ENCODE measurements around the gene PWP2. TPM values are rescaled to one million over a fixed set of nuclear protein-coding genes. Genes with fewer than 3 reads are reported as not detected.

Gene PWP2
- total and polyA plus RNA-seq, 2 donors (not counting 1 experiment from before 2014, with no cell fraction given): 3.6 to 13.5 TPM

DNA sequence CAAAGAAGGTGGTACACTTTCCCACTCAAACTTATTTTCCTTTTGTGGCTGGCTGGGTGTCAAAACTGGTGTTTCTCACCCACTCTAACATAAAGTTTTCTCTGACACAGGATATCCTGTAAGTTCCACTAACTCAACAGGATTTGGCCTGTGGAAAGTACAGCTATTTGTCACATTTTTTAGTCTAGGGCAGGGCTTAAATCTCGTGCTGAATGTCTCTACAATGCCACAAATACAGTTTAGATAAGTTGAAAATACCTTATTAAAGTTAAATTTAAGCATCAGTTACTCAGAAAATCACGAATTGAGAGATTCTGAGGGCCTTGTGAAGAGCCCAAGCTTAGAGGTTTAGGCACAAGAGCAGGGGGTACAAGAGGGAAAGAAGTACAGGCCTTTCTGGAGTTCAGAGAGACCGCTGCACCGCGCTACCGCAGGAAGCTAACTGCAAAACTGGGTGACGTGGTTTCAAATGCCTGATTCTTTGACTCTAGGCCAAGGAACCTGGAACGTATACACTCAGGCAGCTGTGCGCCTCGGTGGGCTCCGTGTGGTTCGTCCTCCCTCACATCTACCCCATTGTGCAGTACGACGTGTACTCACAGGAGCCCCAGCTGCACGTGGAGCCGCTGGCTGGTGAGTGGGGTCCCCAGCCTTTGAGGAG lies 23.4 kb upstream of the PWP2 start:
- Histone ChIP-seq H3K9me3 (ENCODE audit: control extremely low read depth in 1 of 3, control insufficient read depth in 2 of 3, insufficient read depth in 1 of 3, low read length in 2 of 3) (no peaks in the 10 kb centered on the region), H3K79me2 (ENCODE audit: control insufficient read depth, insufficient read depth, low read length) (peaks cover 44% of the 10 kb centered on the region), H3K27ac (ENCODE audit: low read length in 2 of 2) (peak overlapping the region in 1 of 2 donors; percentile 58), H3K4me1 (ENCODE audit: control insufficient read depth in 2 of 2, insufficient read depth in 2 of 2, low read length in 2 of 2) (peaks cover 14 to 28% of the 10 kb centered on the region in 2 donors), H3K27me3 (replicated peaks in 1 of 4; ENCODE audit: control extremely low read depth in 1 of 4, control insufficient read depth in 3 of 4, insufficient read depth in 4 of 4, low read length in 3 of 4) (no peaks in the 10 kb centered on the region), H3K4me3 (ENCODE audit: control extremely low read depth in 1 of 5, extremely low read depth in 1 of 5, insufficient read depth in 1 of 5, low read depth in 2 of 5, low read length in 4 of 5) (no peak overlapping the region), H3K4me2 (replicated peaks; ENCODE audit: low read depth, low read length, poor library complexity, severe bottlenecking) (no peak overlapping the region), H3K36me3 (replicated peaks in 1 of 2; ENCODE audit: control extremely low read depth in 1 of 2, control insufficient read depth in 1 of 2, extremely low read depth in 1 of 2, insufficient read depth in 2 of 2, low read length in 1 of 2) (peaks cover 5 to 91% of the 10 kb centered on the region in 2 experiments), H3K9ac (ENCODE audit: low read length) (no peak overlapping the region), H2AFZ (ENCODE audit: insufficient read depth, low read depth, low read length, poor library complexity, severe bottlenecking) (no peak overlapping the region), H4K20me1 (ENCODE audit: control insufficient read depth, insufficient read depth, low read length, poor library complexity, severe bottlenecking) (no peaks in the 10 kb centered on the region)
- H3K4me1 Mint-ChIP-seq: peaks cover 37% of the 10 kb centered on the region
- TF ChIP-seq, protein P1, sequence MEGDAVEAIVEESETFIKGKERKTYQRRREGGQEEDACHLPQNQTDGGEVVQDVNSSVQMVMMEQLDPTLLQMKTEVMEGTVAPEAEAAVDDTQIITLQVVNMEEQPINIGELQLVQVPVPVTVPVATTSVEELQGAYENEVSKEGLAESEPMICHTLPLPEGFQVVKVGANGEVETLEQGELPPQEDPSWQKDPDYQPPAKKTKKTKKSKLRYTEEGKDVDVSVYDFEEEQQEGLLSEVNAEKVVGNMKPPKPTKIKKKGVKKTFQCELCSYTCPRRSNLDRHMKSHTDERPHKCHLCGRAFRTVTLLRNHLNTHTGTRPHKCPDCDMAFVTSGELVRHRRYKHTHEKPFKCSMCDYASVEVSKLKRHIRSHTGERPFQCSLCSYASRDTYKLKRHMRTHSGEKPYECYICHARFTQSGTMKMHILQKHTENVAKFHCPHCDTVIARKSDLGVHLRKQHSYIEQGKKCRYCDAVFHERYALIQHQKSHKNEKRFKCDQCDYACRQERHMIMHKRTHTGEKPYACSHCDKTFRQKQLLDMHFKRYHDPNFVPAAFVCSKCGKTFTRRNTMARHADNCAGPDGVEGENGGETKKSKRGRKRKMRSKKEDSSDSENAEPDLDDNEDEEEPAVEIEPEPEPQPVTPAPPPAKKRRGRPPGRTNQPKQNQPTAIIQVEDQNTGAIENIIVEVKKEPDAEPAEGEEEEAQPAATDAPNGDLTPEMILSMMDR (IDR thresholded peaks at IDR 0.05): no peak
- no peak for TF ChIP-seq EZH2 (IDR thresholded peaks at IDR 0.05; ENCODE audit: borderline replicate concordance, insufficient read depth, low read depth, low read length, poor library complexity, severe bottlenecking)
- ATAC-seq (ENCODE audit: low read depth) (no peak), DNase-seq (no peak)
- H3K27ac Mint-ChIP-seq: peak overlapping the region; percentile 82
- intact Hi-C loops (cut with micrococcal nuclease): no loop called here
- H3K9me3 Mint-ChIP-seq (ENCODE audit: insufficient read depth): no peaks in the 10 kb centered on the region
- CTCF ChIA-PET: interaction anchor here (0.5 to 1.4 kb wide), 4 partner anchors 8 to 783 kb away, joined by 3 to 5 read pairs (median 4); no protein-coding TSS in a partner anchor
- H3K27me3 Mint-ChIP-seq: no peaks in the 10 kb centered on the region
- WGBS (ENCODE audit: insufficient coverage): 39% methylated on average over 15 of the region's 16 CpGs
- H3K4me3 Mint-ChIP-seq: no peak overlapping the region
- POLR2A ChIA-PET: no interaction called here

- H3K4me2 ChIP-seq (replicated peaks; ENCODE audit: low read depth, low read length, poor library complexity, severe bottlenecking): no peak overlapping the region
- no peak overlapping the region for H3K4me3 ChIP-seq (ENCODE audit: control extremely low read depth in 1 of 5, extremely low read depth in 1 of 5, insufficient read depth in 1 of 5, low read depth in 2 of 5, low read length in 4 of 5)
- H3K4me1 ChIP-seq (ENCODE audit: control insufficient read depth in 2 of 2, insufficient read depth in 2 of 2, low read length in 2 of 2): peaks cover 23 to 37% of the 10 kb centered on the region in 2 donors
- CTCF ChIA-PET: interaction anchor here (1.2 to 1.4 kb wide), 2 partner anchors 8 to 11 kb away, joined by 3 to 4 read pairs; no protein-coding TSS in a partner anchor
- H3K27ac ChIP-seq (ENCODE audit: low read length in 2 of 2): no peak overlapping the region
- WGBS (ENCODE audit: insufficient coverage): 93% methylated on average over 6 of the region's 7 CpGs
- no peak overlapping the region for H2AFZ ChIP-seq (ENCODE audit: insufficient read depth, low read depth, low read length, poor library complexity, severe bottlenecking)
- H3K36me3 ChIP-seq (replicated peaks in 1 of 2; ENCODE audit: control extremely low read depth in 1 of 2, control insufficient read depth in 1 of 2, extremely low read depth in 1 of 2, insufficient read depth in 2 of 2, low read length in 1 of 2): peaks cover 5 to 86% of the 10 kb centered on the region in 2 experiments
- no peak for ATAC-seq (ENCODE audit: low read depth)
- Mint-ChIP-seq H3K9me3 (ENCODE audit: insufficient read depth) (no peaks in the 10 kb centered on the region), H3K27me3 (no peaks in the 10 kb centered on the region), H3K4me1 (peaks cover 46% of the 10 kb centered on the region), H3K27ac (peak overlapping the region; percentile 61), H3K4me3 (no peak overlapping the region)
- H3K79me2 ChIP-seq (ENCODE audit: control insufficient read depth, insufficient read depth, low read length): peaks cover 44% of the 10 kb centered on the region
- intact Hi-C loops (cut with micrococcal nuclease): no loop called here
- TF ChIP-seq, protein P1 (IDR thresholded peaks at IDR 0.05): no peak
- TF ChIP-seq EZH2 (IDR thresholded peaks at IDR 0.05; ENCODE audit: borderline replicate concordance, insufficient read depth, low read depth, low read length, poor library complexity, severe bottlenecking): no peak
- no peaks in the 10 kb centered on the region for H3K9me3 ChIP-seq (ENCODE audit: control extremely low read depth in 1 of 3, control insufficient read depth in 2 of 3, insufficient read depth in 1 of 3, low read length in 2 of 3)
- no peaks in the 10 kb centered on the region for H4K20me1 ChIP-seq (ENCODE audit: control insufficient read depth, insufficient read depth, low read length, poor library complexity, severe bottlenecking)
- no peak overlapping the region for H3K9ac ChIP-seq (ENCODE audit: low read length)
- POLR2A ChIA-PET: no interaction called here
- no peak for DNase-seq
- H3K27me3 ChIP-seq (replicated peaks in 1 of 4; ENCODE audit: control extremely low read depth in 1 of 4, control insufficient read depth in 3 of 4, insufficient read depth in 4 of 4, low read length in 3 of 4): no peaks in the 10 kb centered on the region
Measured at GRCh38 chr21:44084496-44085241, 22.5 kb upstream of the PWP2 start.

Measured in B cell (primary cell).